ENCODE results near the gene PPP2R5A. TPM values are rescaled to one million over a fixed set of nuclear protein-coding genes. Genes with fewer than 3 reads are reported as not detected.
"Not testable (repeated sequence)": the region's sequence is repeated elsewhere in the genome, so short reads cannot be mapped to it uniquely, and the experiment has no call there.

Gene PPP2R5A
- polyA plus RNA-seq, 6 donors from 2014 or later, result 22.0 to 38.2 (median 31.7) TPM

- peaks cover 0 to 5% of the 10 kb centered on the region in 2 donors for H3K36me3 Mint-ChIP-seq
- H3K27ac Mint-ChIP-seq, result peak overlapping the region in 1 of 6 donors; percentile 44
- H3K27me3 Mint-ChIP-seq, result no peaks in the 10 kb centered on the region
- peaks cover 16 to 18% (median 16%) of the 10 kb centered on the region in 3 donors for H3K4me1 Mint-ChIP-seq
- peaks cover 0 to 4% (median 0%) of the 10 kb centered on the region in 7 donors for H3K9me3 Mint-ChIP-seq
- H3K4me3 Mint-ChIP-seq, result peak overlapping the region in 1 of 8 donors; percentile 20
- ATAC-seq (ENCODE audit: low read depth in 2 of 2), result no peak
- no peak for DNase-seq
Measured at GRCh38 chr1:212281590-212281989, 3.6 kb upstream of the PPP2R5A start.

GRCh38 chr1:212283741-212284140 lies 1.5 kb upstream of the PPP2R5A start:
- peak overlapping the region; percentile 95 to 100 (median 98) for H3K4me3 Mint-ChIP-seq
- peaks cover 0 to 8% of the 10 kb centered on the region in 2 donors for H3K36me3 Mint-ChIP-seq
- H3K4me1 Mint-ChIP-seq, result peaks cover 23 to 27% (median 25%) of the 10 kb centered on the region in 3 donors
- H3K27me3 Mint-ChIP-seq, result no peaks in the 10 kb centered on the region
- ATAC-seq (ENCODE audit: low read depth in 2 of 2) (no peak), DNase-seq (no peak)
- H3K9me3 Mint-ChIP-seq, result peaks cover 0 to 4% (median 0%) of the 10 kb centered on the region in 7 donors
- H3K27ac Mint-ChIP-seq, result peak overlapping the region in 5 of 6 donors; percentile 79 to 100 (median 98)

- ATAC-seq (ENCODE audit: low read depth in 2 of 2) (no peak), DNase-seq (no peak)
- Mint-ChIP-seq H3K36me3 (peaks cover 0 to 8% of the 10 kb centered on the region in 2 donors), H3K27ac (peak overlapping the region; percentile 98 to 100 (median 100)), H3K9me3 (peaks cover 0 to 4% (median 0%) of the 10 kb centered on the region in 7 donors), H3K4me3 (peak overlapping the region; percentile 95 to 100 (median 98)), H3K27me3 (no peaks in the 10 kb centered on the region), H3K4me1 (peaks cover 27 to 30% (median 29%) of the 10 kb centered on the region in 3 donors)
Measured at GRCh38 chr1:212284332-212284743, 872 bp upstream of the PPP2R5A start.

GRCh38 chr1:212285685-212286555 lies 710 bp downstream of the PPP2R5A start:
- H3K4me3 Mint-ChIP-seq, result peak overlapping the region; percentile 95 to 100 (median 98)
- H3K9me3 Mint-ChIP-seq, result no peaks in the 10 kb centered on the region
- ATAC-seq (ENCODE audit: low read depth in 2 of 2), result peak; percentile 16 to 19
- peaks cover 0 to 8% of the 10 kb centered on the region in 2 donors for H3K36me3 Mint-ChIP-seq
- peak; percentile 76 for DNase-seq
- peak overlapping the region; percentile 95 to 99 (median 98) for H3K27ac Mint-ChIP-seq
- H3K4me1 Mint-ChIP-seq, result peaks cover 29 to 43% (median 33%) of the 10 kb centered on the region in 3 donors
- H3K27me3 Mint-ChIP-seq, result no peaks in the 10 kb centered on the region

- peak overlapping the region; percentile 94 to 100 (median 97) for H3K4me3 Mint-ChIP-seq
- peaks cover 34 to 50% (median 38%) of the 10 kb centered on the region in 3 donors for H3K4me1 Mint-ChIP-seq
- peaks cover 0 to 8% of the 10 kb centered on the region in 2 donors for H3K36me3 Mint-ChIP-seq
- H3K9me3 Mint-ChIP-seq, result no peaks in the 10 kb centered on the region
- no peak for DNase-seq
- no peak for ATAC-seq (ENCODE audit: low read depth in 2 of 2)
- H3K27me3 Mint-ChIP-seq, result no peaks in the 10 kb centered on the region
- H3K27ac Mint-ChIP-seq, result peak overlapping the region; percentile 95 to 99 (median 98)
Measured at GRCh38 chr1:212286556-212287131, 1.4 kb downstream of the PPP2R5A start.

GRCh38 chr1:212287261-212287895 lies 2.2 kb downstream of the PPP2R5A start:
- H3K4me3 Mint-ChIP-seq, result peak overlapping the region; percentile 94 to 100 (median 97)
- no peak for DNase-seq
- peaks cover 0 to 8% of the 10 kb centered on the region in 2 donors for H3K36me3 Mint-ChIP-seq
- peaks cover 41 to 58% (median 45%) of the 10 kb centered on the region in 3 donors for H3K4me1 Mint-ChIP-seq
- H3K27ac Mint-ChIP-seq, result peak overlapping the region; percentile 47 to 99 (median 98)
- ATAC-seq (ENCODE audit: low read depth in 2 of 2), result no peak
- no peaks in the 10 kb centered on the region for H3K27me3 Mint-ChIP-seq
- no peaks in the 10 kb centered on the region for H3K9me3 Mint-ChIP-seq

- Mint-ChIP-seq H3K27ac (peak overlapping the region in 4 of 6 donors; percentile 31 to 58 (median 37)), H3K4me1 (peaks cover 46 to 64% (median 51%) of the 10 kb centered on the region in 3 donors), H3K4me3 (peak overlapping the region; percentile 56 to 98 (median 74))
- H3K9me3 Mint-ChIP-seq; DNase-seq; H3K36me3 Mint-ChIP-seq; ATAC-seq (ENCODE audit: low read depth in 2 of 2); H3K27me3 Mint-ChIP-seq: not testable (repeated sequence)
Measured at GRCh38 chr1:212287995-212288394, 2.8 kb downstream of the PPP2R5A start.

- Mint-ChIP-seq H3K27ac (peak overlapping the region in 2 of 6 donors; percentile 31 to 58), H3K36me3 (peaks cover 0 to 8% of the 10 kb centered on the region in 2 donors), H3K4me1 (peaks cover 46 to 70% (median 49%) of the 10 kb centered on the region in 3 donors), H3K27me3 (no peaks in the 10 kb centered on the region), H3K4me3 (peak overlapping the region in 6 of 8 donors; percentile 56 to 98 (median 70)), H3K9me3 (no peaks in the 10 kb centered on the region)
- DNase-seq, result no peak
- ATAC-seq (ENCODE audit: low read depth in 2 of 2), result no peak
Measured at GRCh38 chr1:212288615-212289014, 3.4 kb downstream of the PPP2R5A start.

GRCh38 chr1:212289262-212290077 lies 4.3 kb downstream of the PPP2R5A start:
- Mint-ChIP-seq H3K36me3 (peaks cover 0 to 8% of the 10 kb centered on the region in 2 donors), H3K4me3 (peak overlapping the region in 4 of 8 donors; percentile 30 to 98 (median 43))
- no peak for ATAC-seq (ENCODE audit: low read depth in 2 of 2)

GRCh38 chr1:212290608-212291007 lies 5.4 kb downstream of the PPP2R5A start:
- H3K4me3 Mint-ChIP-seq, result no peak overlapping the region
- no peak overlapping the region for H3K27ac Mint-ChIP-seq
- DNase-seq, result no peak
- H3K36me3 Mint-ChIP-seq, result peaks cover 0 to 8% of the 10 kb centered on the region in 2 donors
- ATAC-seq (ENCODE audit: low read depth in 2 of 2), result no peak
- H3K27me3 Mint-ChIP-seq, result no peaks in the 10 kb centered on the region
- peaks cover 46 to 76% (median 51%) of the 10 kb centered on the region in 3 donors for H3K4me1 Mint-ChIP-seq
- no peaks in the 10 kb centered on the region for H3K9me3 Mint-ChIP-seq

More at GRCh38 chr1:212289262-212290077, 4.3 kb downstream of the PPP2R5A start:
- Mint-ChIP-seq H3K9me3 (no peaks in the 10 kb centered on the region), H3K27ac (peak overlapping the region in 2 of 6 donors; percentile 15 to 63), H3K4me1 (peaks cover 43 to 70% (median 45%) of the 10 kb centered on the region in 3 donors), H3K27me3 (no peaks in the 10 kb centered on the region)
- DNase-seq, result no peak

- Mint-ChIP-seq H3K9me3 (no peaks in the 10 kb centered on the region), H3K36me3 (peaks cover 0 to 2% of the 10 kb centered on the region in 2 donors), H3K4me3 (peak overlapping the region in 5 of 8 donors; percentile 1 to 33 (median 12)), H3K27me3 (no peaks in the 10 kb centered on the region), H3K27ac (peak overlapping the region in 5 of 6 donors; percentile 14 to 84 (median 56)), H3K4me1 (peaks cover 48 to 82% (median 57%) of the 10 kb centered on the region in 3 donors)
- ATAC-seq (ENCODE audit: low read depth in 2 of 2) (peak; percentile 98 to 99), DNase-seq (peak; percentile 68)
Measured at GRCh38 chr1:212291505-212292134, 6.4 kb downstream of the PPP2R5A start.

All from naive B cell (primary cell).